GM18502 (cell line): ENCODE data around the gene INAFM1.
"Not testable (repeated sequence)": the region's sequence is repeated elsewhere in the genome, so short reads cannot be mapped to it uniquely, and the experiment has no call there.

Source experiments
- ATAC-seq: cut with Tn5 transposase; IDR thresholded peaks from one replicate; pipeline ENCODE4 v1.9.1; 2021; ENCODE audit warnings: mild to moderate bottlenecking; ENCODE audit not compliant: unreplicated experiment, poor library complexity

The INAFM1 gene

GRCh38 chr19:47266401-47266941 is 8.2 kb upstream of the INAFM1 start:
- no peak for ATAC-seq

GRCh38 chr19:47267350-47267759 is 7.3 kb upstream of the INAFM1 start:
- ATAC-seq, result no peak

GRCh38 chr19:47268028-47268427 is 6.7 kb upstream of the INAFM1 start:
- ATAC-seq, result no peak

GRCh38 chr19:47269596-47269995 is 5.1 kb upstream of the INAFM1 start:
- ATAC-seq, result no peak

- ATAC-seq, result no peak
These were observed 4.3 kb upstream of the INAFM1 start for GRCh38 chr19:47270408-47270807.

- no peak for ATAC-seq
These were observed 2.7 kb upstream of the INAFM1 start for GRCh38 chr19:47271949-47272348.

GRCh38 chr19:47272448-47273312 is 2.0 kb upstream of the INAFM1 start:
- no peak for ATAC-seq

- ATAC-seq, result peak; percentile 68
These were observed 1.2 kb upstream of the INAFM1 start for GRCh38 chr19:47273313-47274070.

GRCh38 chr19:47274891-47275761 is 441 bp downstream of the INAFM1 start:
- ATAC-seq, result no peak

- no peak for ATAC-seq
These were observed 1.2 kb downstream of the INAFM1 start for GRCh38 chr19:47275791-47276461.

- not testable (repeated sequence) for ATAC-seq
These were observed 1.8 kb downstream of the INAFM1 start for GRCh38 chr19:47276513-47276912.

- ATAC-seq, result no peak
These were observed 5.6 kb downstream of the INAFM1 start for GRCh38 chr19:47280183-47280797.

GRCh38 chr19:47283405-47284059 is 8.8 kb downstream of the INAFM1 start:
- ATAC-seq, result no peak

- ATAC-seq, result no peak
These were observed 9.7 kb downstream of the INAFM1 start for GRCh38 chr19:47284324-47284899.

GRCh38 chr19:47296036-47296435 is 21.4 kb downstream of the INAFM1 start:
- ATAC-seq, result no peak

GRCh38 chr19:47300867-47301266 is 26.2 kb downstream of the INAFM1 start:
- not testable (repeated sequence) for ATAC-seq

- no peak for ATAC-seq
These were observed 27.6 kb downstream of the INAFM1 start for GRCh38 chr19:47302249-47302648.

- ATAC-seq, result no peak
These were observed 29.3 kb downstream of the INAFM1 start for GRCh38 chr19:47303966-47304365.
